Stimulated activated CD4-positive, alpha-beta T cell treated with anti-CD3 and anti-CD28 coated beads, Interleukin-1b, Interleukin-23, amount 100 ng/mL, for 24 hours (primary cell): ENCODE measurements around the gene ASTN2.

Experiments
- DNase-seq, 4 experiments: peaks; one replicate each; pipeline ENCODE4 v3.0.0-alpha.2; 2020; ENCODE audit warnings: low read depth in 4 of 4, low spot score in 1 of 4

ASTN2 gene

DNA sequence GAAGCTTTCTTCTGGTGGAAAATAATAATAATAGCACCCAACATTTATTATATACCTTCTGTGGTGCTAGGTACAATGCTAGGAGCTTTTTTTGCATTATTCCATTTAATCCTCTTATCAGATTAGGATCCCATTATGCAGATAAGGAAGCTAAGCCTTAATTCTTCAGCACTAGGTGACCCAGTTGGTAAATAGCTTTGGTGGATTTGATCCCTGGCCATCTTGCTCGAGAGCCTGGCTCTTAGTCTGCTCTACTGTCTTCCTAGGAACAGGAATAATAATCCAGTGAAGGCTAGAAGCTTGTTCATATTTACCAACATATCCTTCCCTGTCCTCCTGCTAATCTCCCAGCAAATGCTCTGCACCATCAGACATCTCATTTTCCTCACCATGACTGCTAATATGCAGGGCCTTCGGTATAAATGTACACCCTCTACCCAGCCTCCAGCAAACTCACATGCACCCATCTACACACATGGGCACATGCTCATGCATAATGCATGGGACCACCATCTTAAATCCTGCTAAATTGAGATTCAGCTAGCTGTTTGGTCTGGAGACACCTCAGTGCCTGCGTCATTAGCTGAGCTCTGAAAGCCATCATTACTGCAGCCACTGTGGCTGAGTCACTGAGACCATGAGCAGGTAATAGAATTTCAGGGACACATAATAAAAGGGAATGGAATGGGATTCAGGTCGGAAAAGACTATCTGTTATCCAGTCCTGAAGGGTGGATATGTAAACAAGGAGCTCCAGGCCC, 640.3 kb downstream of the ASTN2 start:
- DNase-seq = no peak

DNA sequence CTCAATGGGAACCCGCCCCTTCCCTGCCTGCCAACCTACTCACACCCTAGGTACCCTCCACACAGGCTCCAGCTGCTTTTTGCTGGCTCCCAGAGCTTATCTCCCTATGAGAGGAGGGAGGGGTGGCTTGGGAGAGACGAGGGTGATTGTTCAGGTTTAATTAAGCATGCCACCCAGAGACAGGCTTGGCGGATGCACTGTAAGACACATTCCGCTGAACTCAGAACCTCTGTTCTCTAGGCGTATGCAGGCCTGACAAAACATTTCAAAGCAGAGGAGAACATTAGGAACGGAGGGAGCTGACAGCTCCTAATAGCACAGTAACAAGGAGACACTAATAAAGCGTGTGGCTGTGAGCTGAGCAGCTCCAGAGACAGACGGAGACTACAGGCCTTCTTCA, 647.6 kb downstream of the ASTN2 start:
- DNase-seq = no peak

DNA sequence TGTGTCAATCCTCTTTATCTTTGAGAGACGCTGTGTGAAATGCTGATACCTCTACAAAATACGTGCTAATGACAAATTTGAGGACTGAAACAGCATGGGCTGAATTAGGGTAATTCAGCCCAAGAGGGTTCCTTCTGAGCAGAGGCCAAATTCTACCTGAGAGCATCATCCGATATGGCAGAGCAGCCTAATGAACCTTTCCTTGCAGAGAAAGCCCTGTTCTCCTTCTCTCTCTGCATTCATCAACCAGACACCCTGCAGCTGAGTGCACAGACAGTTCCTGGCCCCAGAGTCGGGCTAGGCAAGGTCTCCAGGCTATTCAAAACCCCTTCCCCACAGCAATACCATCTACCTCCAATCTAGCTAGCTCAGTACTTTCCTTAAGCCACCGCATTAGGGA, 649.8 kb downstream of the ASTN2 start:
- DNase-seq = no peak

DNA sequence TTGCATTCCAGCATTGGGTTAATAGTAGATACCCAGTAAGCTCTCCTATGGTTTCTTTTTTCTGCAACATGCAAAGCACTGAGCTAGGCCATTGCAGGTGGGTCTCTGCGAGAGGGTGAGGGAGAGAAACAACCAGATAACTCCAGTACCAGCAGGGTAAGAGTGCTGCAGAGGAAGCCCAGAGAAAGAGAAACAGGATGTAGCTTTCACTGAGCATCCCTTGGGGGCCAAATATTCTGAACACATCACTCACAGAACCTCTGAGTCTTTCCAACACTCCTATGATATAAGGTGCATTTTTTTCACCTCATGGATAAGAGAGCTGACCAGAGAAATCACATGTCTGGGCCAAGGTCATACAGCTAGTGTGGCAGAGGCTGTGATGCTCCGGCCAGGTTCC, 651.1 kb downstream of the ASTN2 start:
- no peak for DNase-seq

DNA sequence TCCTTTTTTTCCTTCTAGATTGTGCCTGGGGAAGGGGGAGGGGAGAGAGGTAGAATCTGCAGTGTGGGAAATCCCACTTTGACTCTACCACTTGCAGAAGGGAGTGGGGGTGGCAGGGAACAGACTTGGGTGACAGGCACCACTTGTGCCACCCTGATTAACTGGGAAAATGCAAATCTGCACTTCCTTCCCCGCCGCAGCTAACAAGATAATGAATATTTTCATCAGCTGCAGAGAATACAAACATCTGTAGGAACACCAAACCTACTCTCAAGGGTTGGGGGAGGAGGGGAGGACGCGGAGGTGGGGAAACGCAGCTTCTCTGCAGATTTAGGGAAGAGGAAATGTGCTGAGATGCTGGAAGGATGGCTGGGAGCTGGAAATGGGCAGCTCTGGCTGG, 654.2 kb downstream of the ASTN2 start:
- no peak for DNase-seq

DNA sequence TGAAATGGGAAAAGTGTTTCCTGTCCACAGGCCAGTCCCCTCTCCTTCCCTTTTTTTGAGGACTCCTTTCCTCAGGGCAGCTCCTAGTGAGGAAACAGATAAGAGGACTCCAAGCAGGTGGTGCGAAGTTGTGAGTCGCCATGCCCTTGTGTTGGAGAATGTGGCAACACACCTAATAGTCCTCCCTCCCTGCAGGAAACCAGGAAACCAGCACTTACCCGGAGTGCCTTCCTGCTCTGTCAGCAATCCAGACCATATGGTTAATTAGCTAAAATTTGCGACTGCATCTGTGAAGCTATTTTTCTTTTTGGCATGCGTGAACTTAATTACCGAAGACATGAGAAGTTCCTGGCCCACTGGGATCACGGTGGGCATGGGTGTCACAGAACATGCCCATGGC, 657.8 kb downstream of the ASTN2 start:
- no peak for DNase-seq

DNA sequence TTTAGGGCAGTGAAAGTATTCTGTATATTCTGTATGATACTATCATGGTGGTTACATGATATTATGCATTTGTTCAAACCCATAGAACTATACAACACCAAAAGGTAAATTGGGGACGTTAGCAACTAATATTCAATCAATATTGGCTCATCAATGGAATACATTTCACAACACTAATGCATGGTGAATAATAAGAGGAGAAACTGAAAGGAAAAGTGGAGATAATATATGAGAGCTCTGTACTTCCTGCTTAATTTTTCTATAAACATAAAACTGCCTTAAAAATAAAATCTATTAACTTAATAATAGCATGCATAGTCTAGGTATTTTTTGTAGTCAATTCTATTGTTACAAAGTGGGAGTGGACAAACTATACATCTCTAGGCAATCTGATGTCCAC, 661.5 kb downstream of the ASTN2 start:
- no peak for DNase-seq

DNA sequence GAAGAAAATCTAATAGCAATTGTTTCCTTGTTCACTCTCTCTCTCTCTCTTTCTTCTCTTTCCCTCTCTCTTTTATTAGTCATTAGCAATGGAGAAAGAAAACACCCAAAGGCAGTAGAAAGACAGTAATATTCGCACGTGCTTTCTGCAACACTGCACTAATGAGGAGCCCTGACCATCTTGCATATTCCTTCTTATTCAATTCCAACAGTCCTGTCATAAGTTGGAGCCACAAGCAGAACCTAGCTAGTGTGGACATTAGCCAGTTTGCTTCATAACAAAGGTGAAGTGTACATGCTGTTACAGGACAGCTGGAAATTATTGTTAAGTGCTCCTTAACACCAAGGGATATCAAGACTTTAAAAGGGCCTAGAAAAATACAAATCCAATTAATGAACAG, 664.3 kb downstream of the ASTN2 start:
- no peak for DNase-seq

DNA sequence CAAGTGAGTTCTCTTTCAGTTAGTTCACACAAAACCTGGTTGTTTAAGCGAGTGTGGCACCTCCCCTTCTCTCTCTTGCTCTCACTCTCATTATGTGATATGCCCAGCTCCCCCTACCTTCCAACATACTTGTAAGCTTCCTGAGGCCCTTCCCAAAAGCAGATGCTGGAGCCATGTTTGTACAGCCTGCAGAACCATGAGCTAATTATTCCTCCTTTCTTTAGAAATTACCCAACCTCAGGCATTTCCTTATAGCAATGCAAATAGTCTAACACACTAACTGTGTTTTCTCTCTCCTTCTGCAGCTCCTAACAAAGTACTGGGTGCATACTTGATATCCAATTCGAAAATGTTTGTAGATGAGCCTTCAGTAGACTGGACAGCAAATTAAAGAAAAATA, 665.1 kb downstream of the ASTN2 start:
- no peak for DNase-seq

DNA sequence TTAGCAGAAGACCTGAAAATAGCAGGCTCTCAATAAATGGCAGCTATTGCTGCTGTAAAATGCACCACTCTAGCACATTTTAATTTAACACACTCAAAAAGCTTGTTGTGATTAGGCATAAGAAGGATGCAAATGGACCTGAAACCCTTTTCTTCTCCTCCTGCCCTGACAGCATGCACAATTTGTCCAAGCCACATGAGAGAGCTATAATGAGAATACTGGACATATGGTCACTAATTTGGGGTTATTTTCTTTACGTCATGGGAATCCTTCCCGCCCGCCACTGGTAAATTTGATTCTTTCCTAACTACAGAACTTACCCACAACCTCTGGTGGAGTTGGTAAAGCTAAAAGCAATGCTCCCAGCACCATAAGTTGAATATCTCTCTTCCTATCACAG, 665.7 kb downstream of the ASTN2 start:
- no peak for DNase-seq

DNA sequence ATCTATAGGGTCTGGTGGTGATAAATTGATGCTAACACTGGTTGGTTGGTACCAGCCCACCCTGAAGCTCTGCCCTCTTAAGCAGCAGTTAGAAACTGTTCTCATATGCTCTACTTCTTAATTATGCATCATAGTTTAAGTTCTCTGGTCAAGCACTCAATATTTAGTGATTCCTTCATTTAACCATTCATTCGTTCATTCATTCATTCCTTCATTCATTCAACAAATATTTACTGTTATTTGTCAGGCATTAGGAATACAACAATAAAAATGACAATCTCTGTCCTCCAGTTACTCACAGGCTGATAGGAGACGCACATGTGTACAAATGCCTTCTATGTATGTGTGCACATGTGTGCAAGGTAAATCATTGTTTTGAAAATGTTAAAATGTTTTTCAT, 673.1 kb downstream of the ASTN2 start:
- DNase-seq = no peak

DNA sequence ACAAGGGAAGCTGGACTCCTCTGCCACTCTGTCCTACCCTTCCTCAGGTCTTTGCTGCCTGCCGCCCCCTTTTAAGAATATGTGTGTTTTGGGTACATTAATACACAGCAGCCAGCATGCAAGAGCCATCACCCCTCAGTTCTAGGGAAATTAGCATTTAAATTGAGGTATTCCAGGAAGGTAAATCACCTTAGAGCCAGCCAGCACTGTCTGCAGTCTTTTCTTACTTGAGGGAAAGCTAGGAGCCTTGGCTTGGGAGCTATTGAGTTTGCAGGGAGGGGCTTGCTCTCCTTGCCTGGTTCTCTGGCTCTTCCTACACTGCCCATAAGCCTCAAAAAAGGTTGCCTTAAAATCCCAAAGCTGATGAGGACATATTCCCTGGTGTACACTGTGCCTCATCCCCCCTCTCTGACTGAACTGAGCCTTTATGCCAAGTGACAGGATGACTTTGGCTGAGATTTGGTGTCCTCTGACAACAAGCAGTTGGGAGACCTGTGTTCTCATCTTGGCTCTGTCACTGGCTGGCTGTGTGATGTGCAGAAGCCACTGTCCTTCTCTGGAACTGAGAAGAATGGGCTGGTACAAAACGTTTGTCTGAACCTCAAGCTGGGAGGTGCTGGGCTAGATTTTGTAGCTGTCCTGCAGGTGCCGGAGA, 673.6 kb downstream of the ASTN2 start:
- DNase-seq = no peak

DNA sequence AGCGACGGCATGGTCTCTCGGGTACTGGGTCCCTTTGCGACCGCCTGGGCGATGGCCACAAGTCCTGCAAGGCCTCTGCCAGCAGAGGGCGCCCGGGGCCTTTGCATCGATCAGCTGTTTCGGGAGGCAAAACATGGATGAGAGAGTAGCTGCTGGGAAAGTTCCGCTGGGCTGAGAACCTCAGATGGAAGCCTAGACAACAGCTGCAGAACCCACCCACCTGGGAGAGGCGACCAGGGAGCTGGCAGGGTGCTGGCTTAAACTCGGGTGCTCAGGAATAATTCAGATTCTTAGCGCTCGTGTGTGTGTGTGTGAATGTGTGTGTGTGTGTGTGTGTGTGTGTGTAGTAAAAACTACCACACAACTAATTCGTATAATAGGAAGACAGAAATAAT, 677.7 kb downstream of the ASTN2 start:
- DNase-seq = peak; percentile 2 to 40 (median 19)

DNA sequence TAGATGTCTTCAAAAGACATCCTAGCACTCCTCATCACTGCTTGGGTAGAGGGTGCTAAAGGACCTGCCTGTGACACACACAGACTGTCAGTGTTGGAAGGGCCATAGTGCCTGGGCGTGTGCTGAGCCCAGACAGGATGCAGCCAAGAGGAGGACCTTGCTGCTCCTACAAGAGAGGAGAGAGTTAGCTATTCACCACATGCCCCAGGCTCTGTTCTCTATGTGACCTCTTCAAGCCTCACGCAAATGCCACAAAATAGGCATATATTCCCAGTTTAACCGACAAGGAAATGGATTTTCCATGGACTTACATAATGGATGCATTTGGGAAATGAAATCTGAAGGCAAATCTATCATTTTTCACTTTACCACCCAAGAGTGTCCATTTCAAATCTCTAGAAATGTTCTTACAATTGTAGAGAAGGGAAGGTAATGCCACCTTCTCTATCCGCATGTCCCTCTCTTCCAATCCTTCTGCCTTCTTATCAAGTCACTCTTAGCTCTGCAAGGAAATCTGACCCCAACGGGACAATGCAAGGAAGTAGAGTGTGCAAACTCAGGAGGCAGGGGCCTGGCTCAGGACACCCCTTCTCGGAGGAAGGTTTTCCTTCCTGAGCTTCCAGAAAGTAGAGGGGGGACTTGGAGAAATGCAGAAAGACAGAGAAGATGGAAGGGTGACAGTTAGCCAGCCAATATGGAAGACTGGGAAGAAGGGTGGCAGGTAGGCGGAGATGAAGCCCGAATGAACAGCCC, 678.3 kb downstream of the ASTN2 start:
- DNase-seq = no peak

DNA sequence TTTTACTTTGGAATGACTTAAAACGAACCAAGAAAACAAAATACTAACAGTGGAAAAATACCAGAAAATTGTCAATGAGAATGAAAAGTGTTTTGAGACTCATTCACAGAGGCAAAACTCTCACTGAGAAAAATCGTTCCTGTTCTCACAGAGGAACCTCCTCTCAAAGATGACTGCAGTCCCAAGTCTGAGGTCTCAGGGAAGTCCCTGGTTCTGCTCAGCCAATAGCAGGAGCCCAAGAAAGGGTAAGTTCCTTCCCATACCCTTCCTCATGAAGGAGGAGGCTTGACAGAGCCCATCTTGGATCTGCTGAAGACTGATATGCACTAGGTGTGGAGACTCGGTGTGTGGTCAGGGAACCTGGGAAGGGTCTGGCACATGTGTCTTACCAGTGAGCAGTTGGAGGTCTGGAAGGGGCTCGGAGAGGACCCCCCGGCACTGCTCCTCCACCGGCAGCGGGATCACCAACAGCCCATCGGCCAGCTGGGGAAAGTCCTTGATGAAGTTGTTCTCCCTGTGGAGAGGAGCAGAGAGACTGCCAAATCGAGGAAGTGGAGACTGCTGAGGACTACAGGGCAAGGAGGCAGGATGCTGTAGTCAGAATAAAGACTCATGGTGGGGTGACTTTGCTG, 681.7 kb downstream of the ASTN2 start:
- no peak for DNase-seq

DNA sequence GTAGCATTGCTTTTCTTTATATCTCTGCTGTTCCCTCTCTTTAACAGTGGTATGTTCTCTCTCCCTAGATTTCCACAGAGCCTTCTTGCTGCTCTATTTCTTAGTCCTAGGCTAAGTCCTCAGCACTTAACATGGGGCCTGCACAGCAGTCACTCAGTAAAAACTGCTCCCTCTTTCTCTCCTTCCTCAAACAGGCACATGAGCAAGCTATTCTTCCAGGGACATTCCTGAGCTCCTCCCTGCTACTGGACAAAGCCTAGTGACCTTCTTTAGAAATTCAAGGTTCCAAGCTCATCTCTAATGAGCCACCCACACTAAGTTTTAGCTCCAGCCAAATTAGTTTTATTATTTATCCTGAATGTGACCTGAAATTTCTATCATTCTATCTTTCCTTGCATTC, 688.3 kb downstream of the ASTN2 start:
- no peak for DNase-seq

DNA sequence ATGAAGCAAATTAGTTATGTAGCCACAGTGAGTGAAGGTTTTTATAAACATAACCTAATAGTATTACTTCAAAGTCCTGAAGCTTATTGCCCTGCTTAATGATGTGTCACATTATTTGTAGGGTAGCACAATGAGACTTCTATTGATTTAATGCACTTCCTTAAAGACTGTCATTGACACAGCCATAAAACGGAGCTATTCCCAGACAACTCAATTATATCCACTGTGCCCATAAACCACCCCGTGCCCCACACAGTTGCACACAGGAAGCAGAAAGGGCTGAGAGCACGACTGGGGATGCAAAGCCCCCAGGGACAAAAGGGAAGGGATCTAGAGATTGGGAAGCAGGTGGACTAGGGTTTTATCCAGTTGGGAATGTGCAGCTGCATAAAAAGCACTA, 690.7 kb downstream of the ASTN2 start:
- DNase-seq = no peak

DNA sequence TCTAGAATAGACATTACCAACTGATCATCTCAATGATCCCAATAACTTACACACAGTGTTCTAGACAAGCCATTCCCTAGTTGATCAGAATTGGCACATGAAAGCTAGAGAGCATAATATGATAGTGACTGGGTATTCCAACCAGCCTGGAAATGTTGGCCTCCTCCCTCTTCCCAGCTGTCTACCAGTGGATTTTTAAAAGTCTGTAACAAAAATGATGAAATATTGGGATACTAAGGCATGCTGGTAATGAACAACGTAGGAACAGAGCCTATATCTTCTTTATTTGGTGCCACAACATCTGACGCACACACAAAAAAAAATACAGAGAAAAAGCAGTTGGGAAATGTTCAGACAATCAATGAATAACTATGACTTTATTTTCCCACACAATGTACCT, 692.9 kb downstream of the ASTN2 start:
- no peak for DNase-seq

DNA sequence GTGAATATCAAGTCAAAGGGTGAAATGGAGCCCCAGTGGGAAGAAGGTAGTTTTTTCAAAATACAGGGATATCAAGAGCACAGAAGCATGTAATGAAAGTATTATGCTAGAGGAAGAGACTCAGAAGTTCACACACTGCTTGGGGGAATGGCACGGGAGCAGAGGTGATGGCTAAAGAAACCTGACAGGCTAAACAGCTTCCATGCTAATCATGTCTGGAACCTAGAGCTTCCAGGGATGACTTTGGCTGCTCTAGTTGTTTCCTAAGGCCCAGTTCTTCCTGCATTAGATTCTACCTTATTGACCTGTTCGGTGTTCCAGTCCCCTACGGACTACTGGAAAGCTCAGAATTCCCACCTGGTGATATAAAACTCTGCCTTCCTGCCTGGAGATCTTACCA, 693.4 kb downstream of the ASTN2 start:
- DNase-seq = no peak

DNA sequence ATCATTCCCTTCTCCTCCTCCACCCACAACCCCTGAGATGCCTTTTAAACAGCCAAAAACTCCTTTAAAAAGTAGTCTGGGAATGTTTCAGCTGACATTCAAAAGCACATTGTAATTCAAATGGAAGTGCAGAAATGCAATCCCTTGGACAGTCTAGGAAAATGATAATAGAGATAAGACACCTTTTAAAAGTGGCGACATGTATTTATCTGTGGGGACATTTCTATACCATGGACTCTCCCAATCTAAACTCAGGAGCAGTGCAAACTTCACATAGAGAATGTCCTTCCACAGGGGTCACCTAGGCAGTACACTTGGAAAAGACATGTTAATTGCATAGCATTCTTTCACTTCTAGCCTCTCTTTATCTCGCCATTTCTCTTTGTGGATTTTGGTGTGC, 694.7 kb downstream of the ASTN2 start:
- DNase-seq = no peak

DNA sequence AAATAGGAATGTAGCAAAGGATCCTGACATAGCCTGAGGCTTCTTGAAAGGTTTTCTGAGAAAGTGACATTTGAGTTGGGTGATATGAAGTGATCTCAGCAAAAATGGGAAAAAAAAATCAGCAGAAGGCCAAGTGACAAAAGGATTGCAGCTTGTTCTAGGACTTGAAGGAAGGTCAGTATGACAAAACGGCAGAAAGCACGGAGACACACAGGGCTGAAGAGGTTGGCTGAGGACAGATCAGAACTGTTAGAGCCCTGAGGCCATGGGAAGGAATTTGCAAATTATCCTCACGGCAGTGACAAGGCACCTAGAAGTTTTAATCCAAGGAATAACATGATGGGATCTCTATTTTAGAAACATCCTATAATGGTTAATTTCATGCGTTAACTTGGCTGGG, 696.7 kb downstream of the ASTN2 start:
- no peak for DNase-seq

DNA sequence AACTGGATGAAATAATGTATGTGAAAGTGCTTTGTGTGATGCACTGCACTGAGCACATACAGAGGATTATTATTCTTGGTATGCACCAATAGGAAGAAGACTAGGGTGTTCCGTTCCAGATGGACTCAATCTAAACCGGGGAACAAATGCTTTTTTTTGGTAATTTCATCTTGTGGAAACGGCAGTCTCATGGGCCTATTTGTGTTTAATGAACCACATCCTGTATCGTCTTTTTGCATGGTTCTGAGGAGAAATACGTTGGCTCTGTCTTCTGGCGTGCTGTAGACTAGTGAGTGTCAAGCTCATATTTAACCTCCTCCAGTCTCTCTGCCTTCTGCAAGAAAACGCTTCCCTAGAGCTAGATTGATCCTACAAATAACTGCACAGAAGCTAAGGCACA, 697.7 kb downstream of the ASTN2 start:
- no peak for DNase-seq
